MM.1S (cell line): ENCODE measurements around the gene FHIT.

Experiments used
- DNase-seq: peaks from one replicate; pipeline ENCODE4 v3.0.0-alpha.2; 2015
- H2AFZ ChIP-seq: fragments of 300-600 bp; sonication (generic); 2 replicates; pipeline ENCODE4 v1.6.0; 2016; ENCODE audit warnings: antibody characterized with exemption, low read length
- H3F3A ChIP-seq: fragments of 300-600 bp; sonication (generic); 2 replicates; pipeline ENCODE4 v1.6.1; 2016; ENCODE audit warnings: mild to moderate bottlenecking, antibody characterized with exemption, low read length, moderate library complexity, mixed read lengths; ENCODE audit not compliant: insufficient read depth
- H3K27ac ChIP-seq: fragments of 300-600 bp; sonication (generic); 2 replicates; pipeline ENCODE4 v1.5.1; 2016; ENCODE audit warnings: mild to moderate bottlenecking, low read length
- H3K27me3 ChIP-seq: fragments of 300-600 bp; sonication (generic); replicated peaks from 2 replicates; pipeline ENCODE4 v1.6.0; 2016; ENCODE audit warnings: low read length; ENCODE audit not compliant: insufficient read depth
- H3K36me3 ChIP-seq: fragments of 300-600 bp; sonication (generic); replicated peaks from 2 replicates; pipeline ENCODE4 v1.6.1; 2016; ENCODE audit warnings: mild to moderate bottlenecking, low read length, mixed read lengths; ENCODE audit not compliant: insufficient read depth
- H3K4me1 ChIP-seq: fragments of 300-600 bp; sonication (generic); 2 replicates; pipeline ENCODE4 v1.6.1; 2016; ENCODE audit warnings: low read length, mixed read lengths
- H3K4me2 ChIP-seq: fragments of 300-600 bp; sonication (generic); 2 replicates; pipeline ENCODE4 v1.6.0; 2016; ENCODE audit warnings: low read depth, low read length
- H3K4me3 ChIP-seq: fragments of 300-600 bp; sonication (generic); 2 replicates; pipeline ENCODE4 v1.5.1; 2016; ENCODE audit warnings: low read length, mixed read lengths
- H3K79me2 ChIP-seq: fragments of 300-600 bp; sonication (generic); 2 replicates; pipeline ENCODE4 v1.6.1; 2016; ENCODE audit warnings: mixed run types, low read length, mixed read lengths
- H3K9ac ChIP-seq: fragments of 300-600 bp; sonication (generic); 2 replicates; pipeline ENCODE4 v1.6.1; 2016; ENCODE audit warnings: low read length, mixed read lengths
- H3K9me2 ChIP-seq: fragments of 300-600 bp; sonication (generic); replicated peaks from 2 replicates; pipeline ENCODE4 v1.6.1; 2016; ENCODE audit warnings: mild to moderate bottlenecking, low read length, mixed read lengths; ENCODE audit not compliant: insufficient read depth
- H3K9me3 ChIP-seq: fragments of 300-600 bp; sonication (generic); replicated peaks from 2 replicates; pipeline ENCODE4 v1.6.1; 2016; ENCODE audit warnings: mild to moderate bottlenecking, low read length, mixed read lengths; ENCODE audit not compliant: insufficient read depth
- H4K20me1 ChIP-seq: fragments of 300-600 bp; sonication (generic); 2 replicates; pipeline ENCODE4 v1.6.1; 2016; ENCODE audit warnings: mild to moderate bottlenecking, low read length, moderate library complexity, mixed read lengths; ENCODE audit not compliant: insufficient read depth
- CTCF ChIP-seq: fragments of 300-600 bp; sonication (generic); IDR thresholded peaks from 2 replicates; pipeline ENCODE4 v1.5.1; 2016; ENCODE audit warnings: antibody characterized with exemption, low read length, mixed read lengths
- EZH2 ChIP-seq: fragments of 300-600 bp; sonication (generic); optimal IDR thresholded peaks from 2 replicates; pipeline ENCODE3; 2017; ENCODE audit warnings: low read depth, mild to moderate bottlenecking, antibody characterized with exemption, low read length, mixed read lengths
- EZH2phosphoT487 ChIP-seq: fragments of 300-600 bp; sonication (generic); IDR thresholded peaks from 2 replicates; pipeline ENCODE4 v1.6.1; 2018; ENCODE audit warnings: antibody characterized with exemption, low read length

FHIT gene

GRCh38 chr3:61184956-61185355 is 66.3 kb downstream of the FHIT start:
- TF ChIP-seq EZH2phosphoT487 (no peak), EZH2 (no peak), CTCF (no peak)
- no peaks in the 10 kb centered on the region; the same call in 1 of the 2 replicates for H4K20me1 ChIP-seq
- no peaks in the 10 kb centered on the region for H3K9me3 ChIP-seq
- H3K4me3 ChIP-seq: no peak overlapping the region
- no peaks in the 10 kb centered on the region for H3F3A ChIP-seq
- H3K27ac ChIP-seq: no peak overlapping the region
- no peak overlapping the region for H2AFZ ChIP-seq
- no peaks in the 10 kb centered on the region for H3K27me3 ChIP-seq
- no peaks in the 10 kb centered on the region for H3K4me1 ChIP-seq
- H3K4me2 ChIP-seq: no peak overlapping the region
- no peak for DNase-seq
- no peak overlapping the region for H3K9ac ChIP-seq
- H3K36me3 ChIP-seq: no peaks in the 10 kb centered on the region
- no peaks in the 10 kb centered on the region for H3K9me2 ChIP-seq
- no peaks in the 10 kb centered on the region for H3K79me2 ChIP-seq

GRCh38 chr3:61182662-61183061 is 68.6 kb downstream of the FHIT start:
- no peaks in the 10 kb centered on the region; the same call in 1 of the 2 replicates for H4K20me1 ChIP-seq
- H3K9me3 ChIP-seq: no peaks in the 10 kb centered on the region
- no peaks in the 10 kb centered on the region for H3K27me3 ChIP-seq
- no peaks in the 10 kb centered on the region for H3K4me1 ChIP-seq
- no peaks in the 10 kb centered on the region for H3F3A ChIP-seq
- no peaks in the 10 kb centered on the region for H3K36me3 ChIP-seq
- H3K27ac ChIP-seq: no peak overlapping the region
- no peak overlapping the region for H3K4me2 ChIP-seq
- TF ChIP-seq EZH2phosphoT487: no peak
- TF ChIP-seq CTCF: no peak
- no peak for TF ChIP-seq EZH2
- no peak overlapping the region for H3K9ac ChIP-seq
- H3K79me2 ChIP-seq: no peaks in the 10 kb centered on the region
- no peak overlapping the region for H3K4me3 ChIP-seq
- no peak overlapping the region for H2AFZ ChIP-seq
- DNase-seq: no peak
- no peaks in the 10 kb centered on the region for H3K9me2 ChIP-seq

- Histone ChIP-seq H3K27ac (no peak overlapping the region), H3K4me3 (no peak overlapping the region), H3K9me2 (no peaks in the 10 kb centered on the region), H3K9ac (no peak overlapping the region), H4K20me1 (no peaks in the 10 kb centered on the region; the same call in 1 of the 2 replicates), H3K36me3 (no peaks in the 10 kb centered on the region), H3K4me1 (no peaks in the 10 kb centered on the region), H3K9me3 (no peaks in the 10 kb centered on the region), H3F3A (no peaks in the 10 kb centered on the region), H3K4me2 (no peak overlapping the region), H3K27me3 (no peaks in the 10 kb centered on the region), H2AFZ (no peak overlapping the region), H3K79me2 (no peaks in the 10 kb centered on the region)
- DNase-seq: no peak
- TF ChIP-seq EZH2phosphoT487: no peak
- no peak for TF ChIP-seq CTCF
- no peak for TF ChIP-seq EZH2
Measured at GRCh38 chr3:61181874-61182273, 69.4 kb downstream of the FHIT start.
